HUES6 (cell line): ENCODE measurements around the gene ANKH.

Source experiments
- H3K27ac ChIP-seq: 2 replicates; pipeline ENCODE4 v1.7.0; 2013; ENCODE audit warnings: low read depth, mild to moderate bottlenecking, low read length, inconsistent platforms
- H3K27me3 ChIP-seq: 2 replicates; pipeline ENCODE4 v1.6.1; 2013; ENCODE audit warnings: low read length; ENCODE audit not compliant: control insufficient read depth, insufficient read depth
- H3K36me3 ChIP-seq: 2 replicates; pipeline ENCODE4 v1.6.1; 2013; ENCODE audit warnings: low read length; ENCODE audit not compliant: control insufficient read depth, insufficient read depth
- H3K4me1 ChIP-seq: 2 replicates; pipeline ENCODE4 v1.6.1; 2013; ENCODE audit warnings: low read length; ENCODE audit not compliant: control insufficient read depth, insufficient read depth
- H3K4me3 ChIP-seq: 2 replicates; pipeline ENCODE4 v1.5.1; 2013; ENCODE audit warnings: low read depth, low read length
- H3K9ac ChIP-seq: one replicate; pipeline ENCODE4 v1.6.1; 2013; ENCODE audit warnings: mild to moderate bottlenecking, low read length
- H3K9me3 ChIP-seq: 2 replicates; pipeline ENCODE4 v1.6.1; 2013; ENCODE audit warnings: low read depth, low read length; ENCODE audit not compliant: control insufficient read depth, insufficient read depth

ANKH gene

DNA sequence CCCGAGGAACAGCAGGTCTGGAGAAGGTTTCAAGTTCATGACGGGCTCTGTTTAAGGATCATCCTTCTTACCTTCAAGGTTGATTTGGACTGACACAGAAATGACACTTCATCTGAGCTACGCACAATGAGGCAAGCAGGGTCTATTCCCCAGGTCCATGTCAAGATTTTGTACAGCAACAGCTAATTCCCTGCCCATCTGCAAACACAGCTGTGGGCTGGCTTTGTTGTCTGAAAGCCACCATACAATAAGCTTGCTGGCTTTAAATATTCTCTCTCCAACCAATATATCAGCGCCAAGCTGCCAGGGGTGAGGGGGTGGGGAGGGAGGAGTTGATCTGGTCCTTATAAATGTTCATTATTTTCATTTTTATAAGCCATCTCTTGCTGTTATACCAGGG is 115.1 kb downstream of the ANKH start:
- Histone ChIP-seq H3K4me1 (peaks cover 11% of the 10 kb centered on the region; the same call in 1 of the 2 replicates), H3K9me3 (no peaks in the 10 kb centered on the region), H3K27me3 (no peaks in the 10 kb centered on the region), H3K4me3 (no peak overlapping the region), H3K36me3 (no peaks in the 10 kb centered on the region), H3K27ac (no peak overlapping the region), H3K9ac (no peak overlapping the region)

DNA sequence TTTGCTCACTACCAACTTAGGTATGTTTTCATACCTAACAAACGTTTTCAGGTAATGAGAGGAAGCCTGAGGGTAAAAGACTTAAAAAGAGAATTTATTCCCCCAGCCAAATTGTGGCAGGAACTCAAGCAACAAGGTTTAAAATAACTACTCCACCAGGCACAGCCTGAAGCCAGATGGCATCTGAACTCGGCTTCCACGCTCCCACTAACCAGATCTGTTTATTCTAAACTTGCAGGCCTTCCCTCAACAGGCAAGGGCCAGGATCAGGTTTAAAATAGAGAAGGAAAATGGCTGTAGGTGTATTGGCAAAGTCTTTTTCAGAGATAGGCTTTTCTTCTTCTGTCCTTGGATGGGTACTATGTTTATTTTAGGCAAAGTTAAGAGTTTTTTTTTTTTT is 117.6 kb downstream of the ANKH start:
- no peaks in the 10 kb centered on the region for H3K9me3 ChIP-seq
- H3K4me3 ChIP-seq = no peak overlapping the region
- no peaks in the 10 kb centered on the region for H3K27me3 ChIP-seq
- no peak overlapping the region for H3K27ac ChIP-seq
- H3K36me3 ChIP-seq = no peaks in the 10 kb centered on the region
- H3K9ac ChIP-seq = no peak overlapping the region
- H3K4me1 ChIP-seq = peaks cover 11% of the 10 kb centered on the region; the same call in 1 of the 2 replicates

DNA sequence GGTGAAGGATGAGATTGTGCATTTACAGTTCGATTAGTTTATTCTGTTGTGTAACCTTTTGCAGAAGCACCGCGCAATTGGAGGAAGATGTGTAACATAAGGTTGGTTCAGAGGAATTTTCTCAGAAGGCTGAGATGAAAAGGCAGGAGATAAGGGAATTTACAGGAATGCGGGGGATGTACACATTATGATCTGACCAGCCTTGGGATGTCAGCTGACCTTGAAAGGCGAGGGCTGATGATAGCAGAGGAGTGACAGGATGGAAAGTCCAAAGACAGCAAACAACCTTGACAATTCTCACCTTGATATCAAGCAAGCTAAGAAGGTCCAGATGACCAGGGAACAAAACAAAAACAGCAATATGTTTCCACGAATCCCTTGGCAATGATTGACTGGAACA is 118.3 kb downstream of the ANKH start:
- H3K4me3 ChIP-seq = no peak overlapping the region
- peaks cover 11% of the 10 kb centered on the region; the same call in 1 of the 2 replicates for H3K4me1 ChIP-seq
- no peaks in the 10 kb centered on the region for H3K27me3 ChIP-seq
- no peak overlapping the region for H3K9ac ChIP-seq
- H3K27ac ChIP-seq = no peak overlapping the region
- H3K36me3 ChIP-seq = no peaks in the 10 kb centered on the region
- H3K9me3 ChIP-seq = no peaks in the 10 kb centered on the region

GRCh38 chr5:14752497-14753071 is 119.0 kb downstream of the ANKH start:
- Histone ChIP-seq H3K9me3 (no peaks in the 10 kb centered on the region), H3K9ac (no peak overlapping the region), H3K27ac (no peak overlapping the region), H3K36me3 (no peaks in the 10 kb centered on the region), H3K4me1 (peaks cover 11% of the 10 kb centered on the region; the same call in 1 of the 2 replicates), H3K27me3 (no peaks in the 10 kb centered on the region), H3K4me3 (no peak overlapping the region)

DNA sequence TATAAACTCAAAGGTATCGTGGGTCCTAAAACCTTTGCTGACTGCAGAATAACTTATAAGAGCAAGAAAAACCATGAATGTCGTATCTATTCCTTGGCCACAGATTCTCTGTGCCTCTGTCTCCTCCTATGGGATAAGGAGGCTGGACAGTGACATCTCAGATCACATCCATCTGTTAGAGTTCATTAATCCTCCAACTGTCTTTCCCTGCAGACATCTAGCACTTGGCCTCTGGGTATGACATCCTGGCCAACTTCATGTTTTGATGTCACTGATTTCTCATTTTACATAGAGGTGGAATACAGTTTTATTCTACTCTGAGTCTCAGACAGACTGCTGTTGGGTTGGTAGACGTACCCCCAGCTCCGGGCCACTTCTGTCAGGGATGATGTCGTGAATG is 120.9 kb downstream of the ANKH start:
- H3K4me1 ChIP-seq = peaks cover 11% of the 10 kb centered on the region; the same call in 1 of the 2 replicates
- H3K27ac ChIP-seq = no peak overlapping the region
- no peak overlapping the region for H3K4me3 ChIP-seq
- H3K36me3 ChIP-seq = no peaks in the 10 kb centered on the region
- H3K27me3 ChIP-seq = no peaks in the 10 kb centered on the region
- H3K9me3 ChIP-seq = no peaks in the 10 kb centered on the region
- no peak overlapping the region for H3K9ac ChIP-seq

GRCh38 chr5:14749579-14750101 is 121.9 kb downstream of the ANKH start:
- Histone ChIP-seq H3K27ac (no peak overlapping the region), H3K4me1 (peaks cover 11% of the 10 kb centered on the region; the same call in 1 of the 2 replicates), H3K9ac (no peak overlapping the region), H3K4me3 (no peak overlapping the region), H3K27me3 (no peaks in the 10 kb centered on the region), H3K9me3 (no peaks in the 10 kb centered on the region), H3K36me3 (no peaks in the 10 kb centered on the region)

GRCh38 chr5:14748180-14748900 is 123.2 kb downstream of the ANKH start:
- Histone ChIP-seq H3K27me3 (no peaks in the 10 kb centered on the region), H3K9ac (no peak overlapping the region), H3K4me3 (no peak overlapping the region), H3K4me1 (peaks cover 10% of the 10 kb centered on the region; the same call in 1 of the 2 replicates), H3K36me3 (no peaks in the 10 kb centered on the region), H3K27ac (no peak overlapping the region), H3K9me3 (no peaks in the 10 kb centered on the region)

GRCh38 chr5:14745753-14746152 is 125.8 kb downstream of the ANKH start:
- no peak overlapping the region for H3K27ac ChIP-seq
- H3K27me3 ChIP-seq = no peaks in the 10 kb centered on the region
- H3K4me1 ChIP-seq = peaks cover 13% of the 10 kb centered on the region
- H3K4me3 ChIP-seq = no peak overlapping the region
- H3K9ac ChIP-seq = no peak overlapping the region
- no peaks in the 10 kb centered on the region for H3K36me3 ChIP-seq
- no peaks in the 10 kb centered on the region for H3K9me3 ChIP-seq

- H3K4me1 ChIP-seq = peaks cover 16% of the 10 kb centered on the region
- no peak overlapping the region for H3K4me3 ChIP-seq
- H3K9me3 ChIP-seq = no peaks in the 10 kb centered on the region
- H3K36me3 ChIP-seq = no peaks in the 10 kb centered on the region
- H3K9ac ChIP-seq = no peak overlapping the region
- H3K27ac ChIP-seq = no peak overlapping the region
- no peaks in the 10 kb centered on the region for H3K27me3 ChIP-seq
Measured at GRCh38 chr5:14745188-14745563, 126.4 kb downstream of the ANKH start.

GRCh38 chr5:14744296-14745187 is 127.0 kb downstream of the ANKH start:
- H3K4me3 ChIP-seq = no peak overlapping the region
- peaks cover 20% of the 10 kb centered on the region for H3K4me1 ChIP-seq
- H3K27ac ChIP-seq = no peak overlapping the region
- H3K27me3 ChIP-seq = no peaks in the 10 kb centered on the region
- H3K36me3 ChIP-seq = no peaks in the 10 kb centered on the region
- H3K9me3 ChIP-seq = no peaks in the 10 kb centered on the region
- no peak overlapping the region for H3K9ac ChIP-seq
